LNCAP (cell line): ENCODE data around the gene SOX18.

Source experiments
- CTCF ChIP-seq: fragments of 450-650 bp; IDR thresholded peaks from 2 replicates; pipeline ENCODE4 v1.5.1; 2017; ENCODE audit warnings: mild to moderate bottlenecking

The SOX18 gene

DNA sequence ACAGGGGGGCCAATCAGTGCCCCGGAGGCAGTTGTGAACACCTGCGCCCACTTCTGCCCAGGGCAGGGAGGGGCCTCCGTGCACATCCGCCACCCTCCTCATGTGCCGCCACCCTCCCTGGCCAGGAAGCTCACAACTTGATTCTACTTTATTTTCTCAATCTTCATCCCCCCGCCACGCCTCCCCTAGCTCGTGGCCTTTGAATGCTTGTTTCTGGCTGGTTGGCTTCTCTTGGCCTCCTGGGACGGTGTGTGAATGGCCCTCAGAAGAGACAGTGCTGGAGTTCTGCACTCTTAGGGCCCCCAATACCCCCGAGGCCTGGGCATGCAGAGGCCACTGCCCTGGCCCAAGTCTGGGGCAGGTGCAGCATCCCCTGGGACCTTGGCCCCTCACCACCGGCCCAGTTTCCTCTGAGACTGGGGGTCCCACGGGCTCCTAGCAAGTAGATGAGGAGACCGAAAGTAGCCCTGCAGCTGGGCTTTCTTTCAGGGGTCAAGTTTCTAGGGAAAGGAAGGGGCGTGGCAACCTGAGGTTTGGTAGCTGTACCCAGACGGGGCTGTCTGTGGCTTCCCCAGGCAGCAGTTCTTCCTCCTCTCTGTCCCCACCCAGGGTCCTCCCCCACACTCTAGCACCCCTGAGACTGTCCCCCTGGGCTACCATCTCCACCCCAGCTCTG, 28.6 kb upstream of the SOX18 start:
- no peak for TF ChIP-seq CTCF

DNA sequence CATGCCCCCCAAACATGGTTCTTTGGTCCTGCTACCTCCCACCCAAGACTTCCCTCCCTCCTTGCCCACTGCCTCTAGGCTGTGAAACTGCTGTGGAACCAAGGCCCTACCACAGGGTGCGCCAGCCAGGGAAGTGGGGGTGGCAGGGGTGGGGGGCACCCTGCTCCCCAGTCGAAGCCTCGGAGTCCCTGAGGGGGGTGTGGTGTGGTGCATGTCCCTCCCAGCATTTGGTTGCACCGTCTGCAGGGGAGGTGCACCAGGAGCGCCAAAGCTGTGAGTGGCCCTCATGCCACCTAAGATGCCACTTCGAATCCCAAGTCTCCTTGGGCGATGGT, 28.1 kb upstream of the SOX18 start:
- TF ChIP-seq CTCF = no peak

- TF ChIP-seq CTCF = no peak
Observed at GRCh38 chr20:64077094-64077493, 27.7 kb upstream of the SOX18 start.

DNA sequence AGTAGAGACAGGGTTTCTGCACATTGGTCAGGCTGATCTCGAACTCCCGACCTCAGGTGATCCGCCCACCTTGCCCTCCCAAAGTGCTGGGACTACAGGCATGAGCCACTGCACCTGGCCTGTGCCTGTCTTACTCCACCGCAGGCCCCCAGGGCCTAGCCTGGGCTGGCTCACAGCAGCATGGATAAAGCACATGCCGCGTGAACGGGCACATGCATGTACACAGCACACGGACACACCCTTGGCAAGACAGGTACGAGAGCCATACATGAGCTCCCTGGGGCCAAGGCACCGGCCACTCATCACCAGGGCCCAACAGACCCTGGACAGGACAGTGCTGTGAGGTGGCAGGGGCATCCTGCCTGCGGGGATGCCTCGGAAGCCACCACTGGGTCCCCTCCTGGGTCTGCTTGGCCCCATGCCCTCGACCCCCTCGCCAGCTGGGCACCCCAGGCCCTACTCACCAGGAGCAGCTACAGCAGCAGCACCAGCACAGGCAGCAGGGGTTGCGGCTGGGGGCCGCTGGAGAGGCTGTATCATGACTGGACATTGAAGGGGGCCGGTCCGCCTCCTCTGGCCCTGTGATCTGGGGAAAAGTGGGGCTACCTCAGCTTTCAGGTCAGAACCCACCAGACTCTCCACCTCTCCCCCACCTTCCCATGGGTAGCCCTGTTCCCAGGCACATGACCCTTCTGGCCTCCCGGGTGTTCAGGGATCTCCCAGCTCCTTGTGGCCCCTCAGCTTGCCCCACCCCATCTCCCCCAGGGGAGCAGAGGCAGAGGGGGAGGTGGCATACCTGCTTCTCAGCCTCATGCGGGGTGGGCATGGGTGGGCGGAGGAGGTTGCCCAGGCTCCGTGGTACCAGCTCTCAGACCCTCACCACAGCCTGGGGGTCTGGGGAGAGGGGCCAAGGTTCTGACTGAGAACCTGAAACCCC, 26.9 kb upstream of the SOX18 start:
- no peak for TF ChIP-seq CTCF

DNA sequence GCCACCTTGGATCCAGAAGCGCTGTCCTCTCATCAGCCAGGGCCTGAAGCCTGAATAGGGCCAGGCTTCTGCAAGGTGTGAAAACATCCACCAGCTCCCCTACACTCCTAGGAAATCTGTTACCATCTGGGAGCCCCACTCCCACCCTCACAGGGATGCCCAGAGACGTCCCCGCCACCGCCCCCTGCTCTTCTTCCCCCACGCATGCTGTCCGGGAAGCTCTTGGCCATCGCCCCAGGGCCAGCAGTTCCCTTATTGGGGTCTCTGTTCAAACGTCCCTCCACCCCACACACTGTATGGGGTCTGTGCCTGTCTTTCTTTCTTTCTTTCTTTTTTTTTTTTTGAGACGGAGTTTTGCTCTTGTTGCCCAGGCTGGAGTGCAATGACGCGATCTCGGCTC, 26.1 kb upstream of the SOX18 start:
- no peak for TF ChIP-seq CTCF

GRCh38 chr20:64074963-64075362, 25.5 kb upstream of the SOX18 start:
- TF ChIP-seq CTCF = no peak

DNA sequence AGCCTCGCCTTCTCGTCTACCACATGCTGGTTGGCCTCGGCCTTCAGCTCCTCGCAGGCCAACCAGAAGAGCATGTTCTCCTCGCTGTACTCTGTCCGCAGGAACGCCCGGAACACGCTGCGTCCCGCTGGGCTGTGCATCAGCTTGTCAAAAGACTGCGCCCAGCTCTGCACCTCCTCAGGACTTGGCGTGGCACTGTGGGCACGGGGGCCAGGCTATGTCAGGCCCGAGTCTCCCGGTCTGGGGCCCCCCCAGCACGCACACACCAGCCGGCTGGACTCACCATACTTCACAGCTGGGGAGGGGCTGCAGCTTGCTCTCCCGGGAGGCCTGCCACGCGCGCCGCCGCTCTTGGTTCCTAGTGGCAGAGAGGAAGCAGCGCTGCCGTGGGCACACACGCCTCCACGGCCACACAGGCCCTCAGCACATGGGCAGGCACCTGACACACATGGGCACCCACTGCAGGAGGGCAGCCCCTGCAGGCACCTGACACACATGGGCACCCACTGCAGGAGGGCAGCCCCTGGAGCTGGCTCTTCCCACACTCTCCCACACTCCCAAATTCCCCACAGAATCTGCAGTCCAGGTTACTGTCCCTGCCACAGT, 24.8 kb upstream of the SOX18 start:
- no peak for TF ChIP-seq CTCF
